ENCODE measurements around the gene ATP11A.

- no peak for TF ChIP-seq DPF2 (IDR thresholded peaks at IDR 0.05)
- TF ChIP-seq GABPA (IDR thresholded peaks at IDR 0.05; ENCODE audit: low read depth): no peak
- TF ChIP-seq EP300 (IDR thresholded peaks at IDR 0.05; ENCODE audit: borderline replicate concordance in 1 of 2, control insufficient read depth in 1 of 2, low read depth in 2 of 2, low read length in 2 of 2): no peak
- no peak for TF ChIP-seq CBX5 (IDR thresholded peaks at IDR 0.05; ENCODE audit: low read depth)
Measured at GRCh38 chr13:112902669-112903068, 212.8 kb downstream of the ATP11A start.

All from GM12878 (cell line).